Calu3 (cell line): ENCODE results near the gene TBXAS1. TPM values are rescaled to one million over a fixed set of nuclear protein-coding genes. Genes with fewer than 3 reads are reported as not detected.
"Not testable (repeated sequence)": the region's sequence is repeated elsewhere in the genome, so short reads cannot be mapped to it uniquely, and the experiment has no call there.

Experiments
- BruUV-seq: library from RNA; stranded (reverse); fragments of 400-500 nt; replicated peaks from 2 replicates; lab custom pipeline; 2021; lab: Mats Ljungman, UMichigan
- CTCF ChIA-PET: fragments of 300-600 bp; sonication (Branson Sonifier 250); formaldehyde crosslinking; loops from one replicate; lab custom pipeline; 2022; ENCODE audit warnings: antibody characterized with exemption; lab: Charles Lee
- DNase-seq: peaks from one replicate; pipeline ENCODE4 v3.0.0; 2022
- H3K27ac Mint-ChIP-seq: one replicate; pipeline ENCODE4 v1.8.0; 2022; ENCODE audit warnings: mixed read lengths; ENCODE audit not compliant: unreplicated experiment
- H3K27me3 Mint-ChIP-seq: one replicate; pipeline ENCODE4 v1.8.0; 2022; ENCODE audit warnings: mixed read lengths; ENCODE audit not compliant: unreplicated experiment
- H3K36me3 Mint-ChIP-seq: one replicate; pipeline ENCODE4 v1.8.0; 2022; ENCODE audit warnings: mild to moderate bottlenecking, moderate library complexity, mixed read lengths; ENCODE audit not compliant: insufficient read depth, unreplicated experiment
- H3K4me1 Mint-ChIP-seq: one replicate; pipeline ENCODE4 v1.8.0; 2022; ENCODE audit warnings: mild to moderate bottlenecking, low read depth, mixed read lengths; ENCODE audit not compliant: unreplicated experiment
- H3K4me3 Mint-ChIP-seq: one replicate; pipeline ENCODE4 v1.8.0; 2022; ENCODE audit warnings: mild to moderate bottlenecking, low read depth, moderate library complexity, mixed read lengths; ENCODE audit not compliant: unreplicated experiment
- H3K9me3 Mint-ChIP-seq: one replicate; pipeline ENCODE4 v1.8.0; 2022; ENCODE audit warnings: low read depth, mixed read lengths; ENCODE audit not compliant: unreplicated experiment
- CTCF ChIP-seq: fragments of 200-600 bp; IDR thresholded peaks from one replicate; pipeline ENCODE4 v1.8.0; 2022; ENCODE audit warnings: antibody characterized with exemption; ENCODE audit not compliant: unreplicated experiment
- intact Hi-C: fragments of 100-400 bp; cut with micrococcal nuclease; formaldehyde crosslinking; loops from one replicate; pipeline ENCODE4 v1.10.0; 2022; ENCODE audit not compliant: unreplicated experiment
- total RNA-seq: library from RNA; stranded (reverse); gene quantifications from 2 replicates; pipeline ENCODE4 v1.2.3, GENCODE V29; 2022

The TBXAS1 gene
- total RNA-seq, 1 experiment from 2014 or later: 33.0 TPM

GRCh38 chr7:139838276-139838675 is 9.2 kb downstream of the TBXAS1 start:
- Mint-ChIP-seq H3K9me3 (peaks cover 10% of the 10 kb centered on the region), H3K27ac (no peak overlapping the region), H3K27me3 (no peaks in the 10 kb centered on the region), H3K4me3 (no peak overlapping the region), H3K36me3 (peaks cover 4% of the 10 kb centered on the region), H3K4me1 (no peaks in the 10 kb centered on the region)
- DNase-seq: no peak
- TF ChIP-seq CTCF: no peak
- intact Hi-C loops: no loop called here
- BruUV-seq: no TSS peak
- CTCF ChIA-PET: no interaction called here

GRCh38 chr7:139838876-139839275 is 9.8 kb downstream of the TBXAS1 start:
- no TSS peak for BruUV-seq
- Mint-ChIP-seq H3K27me3 (no peaks in the 10 kb centered on the region), H3K36me3 (peaks cover 4% of the 10 kb centered on the region), H3K4me3 (no peak overlapping the region), H3K27ac (no peak overlapping the region), H3K9me3 (peaks cover 10% of the 10 kb centered on the region), H3K4me1 (peaks cover 3% of the 10 kb centered on the region)
- TF ChIP-seq CTCF: no peak
- no peak for DNase-seq
- CTCF ChIA-PET: no interaction called here
- intact Hi-C loops: no loop called here

- Mint-ChIP-seq H3K27ac (no peak overlapping the region), H3K36me3 (peaks cover under 1% of the 10 kb centered on the region), H3K4me1 (peaks cover 22% of the 10 kb centered on the region), H3K4me3 (no peak overlapping the region), H3K27me3 (no peaks in the 10 kb centered on the region), H3K9me3 (peaks cover 6% of the 10 kb centered on the region)
- TF ChIP-seq CTCF: no peak
- BruUV-seq: no TSS peak
- intact Hi-C loops: loop anchor here (5.0 kb wide), 1 partner anchor 157 kb away; no protein-coding TSS in a partner anchor
- CTCF ChIA-PET: no interaction called here
- DNase-seq: no peak
Observed at GRCh38 chr7:139840776-139841175, 11.7 kb downstream of the TBXAS1 start.

GRCh38 chr7:139842401-139843210 is 13.5 kb downstream of the TBXAS1 start:
- H3K27me3 Mint-ChIP-seq: no peaks in the 10 kb centered on the region
- BruUV-seq: no TSS peak

GRCh38 chr7:139843211-139843537 is 14.1 kb downstream of the TBXAS1 start:
- H3K9me3 Mint-ChIP-seq, H3K4me3 Mint-ChIP-seq, H3K27me3 Mint-ChIP-seq, DNase-seq, H3K36me3 Mint-ChIP-seq, BruUV-seq, H3K27ac Mint-ChIP-seq, CTCF ChIA-PET: not testable (repeated sequence)
- H3K4me1 Mint-ChIP-seq: peaks cover 22% of the 10 kb centered on the region
- intact Hi-C loops: loop anchor here (5.0 kb wide), 1 partner anchor 154 kb away; no protein-coding TSS in a partner anchor

More at GRCh38 chr7:139842401-139843210, 13.5 kb downstream of the TBXAS1 start:
- peaks cover 22% of the 10 kb centered on the region for H3K4me1 Mint-ChIP-seq
- H3K36me3 Mint-ChIP-seq: no peaks in the 10 kb centered on the region
- TF ChIP-seq CTCF: no peak
- CTCF ChIA-PET: no interaction called here
- DNase-seq: no peak
- intact Hi-C loops: loop anchor here (5.0 kb wide), 1 partner anchor 155 kb away; no protein-coding TSS in a partner anchor
- H3K9me3 Mint-ChIP-seq: peaks cover 2% of the 10 kb centered on the region
- H3K4me3 Mint-ChIP-seq: no peak overlapping the region
- H3K27ac Mint-ChIP-seq: no peak overlapping the region
